Brain microvascular endothelial cell (primary cell): ENCODE results near the gene ARHGAP26.

Experiments
- DNase-seq: peaks from one replicate; pipeline ENCODE4 v3.0.0-alpha.2; 2020
- H3K27ac ChIP-seq: fragments of 250-450 bp; sonication (Bioruptor Pico); 2 replicates; pipeline ENCODE4 v1.5.1; 2020; ENCODE audit warnings: mild to moderate bottlenecking, moderate library complexity
- H3K27me3 ChIP-seq: fragments of 250-450 bp; sonication (Bioruptor Pico); replicated peaks from 2 replicates; pipeline ENCODE4 v1.5.1; 2020; ENCODE audit warnings: mild to moderate bottlenecking
- H3K36me3 ChIP-seq: fragments of 250-450 bp; sonication (Bioruptor Pico); replicated peaks from 2 replicates; pipeline ENCODE4 v1.5.1; 2020; ENCODE audit warnings: mild to moderate bottlenecking
- H3K4me3 ChIP-seq: 2 replicates; pipeline ENCODE4 v1.5.1; 2011; ENCODE audit warnings: low read depth, mild to moderate bottlenecking, control low read depth, low read length, moderate library complexity
- CTCF ChIP-seq: IDR thresholded peaks from 2 replicates; pipeline ENCODE4 v1.5.1; 2011; ENCODE audit warnings: low read depth, mild to moderate bottlenecking, moderate library complexity, low read length, control low read depth, inconsistent platforms; ENCODE audit errors: missing control alignments
- in situ Hi-C: cut with HindIII; loops from 2 replicates; pipeline ENCODE4 v1.10.0; 2017; ENCODE audit warnings: low sequenced_read_pairs, low pct_ligation_motif_present

Gene ARHGAP26

DNA sequence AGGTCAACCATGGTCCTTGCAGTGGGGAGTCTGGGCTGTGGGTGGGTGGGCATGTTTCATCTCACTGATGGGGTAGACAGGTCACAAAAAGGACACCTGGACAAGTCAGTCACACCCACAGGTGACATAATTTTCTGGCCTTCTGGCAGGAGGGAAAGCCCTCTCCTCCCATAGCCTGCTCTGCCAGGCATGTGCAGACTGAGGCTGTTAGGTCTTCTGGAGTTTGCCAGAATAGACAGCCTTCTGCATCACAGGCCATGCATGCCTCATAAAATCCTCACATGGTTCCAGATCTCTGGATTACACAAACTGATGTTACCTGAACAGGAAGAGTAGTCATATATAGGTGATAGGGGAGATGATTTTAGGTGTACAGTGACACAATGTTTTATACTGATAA, 49.1 kb downstream of the ARHGAP26 start:
- no peaks in the 10 kb centered on the region for H3K36me3 ChIP-seq
- no peak overlapping the region for H3K27ac ChIP-seq
- no peak for TF ChIP-seq CTCF
- no peak for DNase-seq
- H3K4me3 ChIP-seq = no peak overlapping the region
- no peaks in the 10 kb centered on the region for H3K27me3 ChIP-seq
- in situ Hi-C loops = no loop called here

GRCh38 chr5:142819825-142820224, 49.6 kb downstream of the ARHGAP26 start:
- Histone ChIP-seq H3K27ac (no peak overlapping the region), H3K4me3 (no peak overlapping the region), H3K27me3 (no peaks in the 10 kb centered on the region), H3K36me3 (no peaks in the 10 kb centered on the region)
- TF ChIP-seq CTCF = no peak
- in situ Hi-C loops = no loop called here
- DNase-seq = no peak

DNA sequence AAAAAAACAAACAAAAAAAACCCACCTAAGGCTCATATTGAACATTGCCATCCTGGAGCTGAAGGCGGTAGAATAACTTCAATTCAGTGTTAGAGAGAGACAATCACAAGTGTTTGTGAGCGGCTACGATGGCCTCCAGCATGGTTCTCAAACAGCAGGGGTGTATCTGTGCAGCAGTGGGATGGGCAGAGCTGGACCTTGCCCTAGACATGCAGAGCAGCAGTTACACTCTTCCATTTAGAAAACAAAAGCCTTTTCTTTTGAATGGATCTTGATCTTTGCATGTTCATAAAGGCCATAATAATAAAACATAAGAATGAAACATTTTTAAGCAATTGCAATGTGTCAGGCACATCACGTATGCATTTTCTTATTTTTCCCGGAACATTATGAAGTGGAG, 50.3 kb downstream of the ARHGAP26 start:
- Histone ChIP-seq H3K4me3 (no peak overlapping the region), H3K27me3 (no peaks in the 10 kb centered on the region), H3K27ac (no peak overlapping the region), H3K36me3 (no peaks in the 10 kb centered on the region)
- TF ChIP-seq CTCF = no peak
- no peak for DNase-seq
- in situ Hi-C loops = no loop called here

DNA sequence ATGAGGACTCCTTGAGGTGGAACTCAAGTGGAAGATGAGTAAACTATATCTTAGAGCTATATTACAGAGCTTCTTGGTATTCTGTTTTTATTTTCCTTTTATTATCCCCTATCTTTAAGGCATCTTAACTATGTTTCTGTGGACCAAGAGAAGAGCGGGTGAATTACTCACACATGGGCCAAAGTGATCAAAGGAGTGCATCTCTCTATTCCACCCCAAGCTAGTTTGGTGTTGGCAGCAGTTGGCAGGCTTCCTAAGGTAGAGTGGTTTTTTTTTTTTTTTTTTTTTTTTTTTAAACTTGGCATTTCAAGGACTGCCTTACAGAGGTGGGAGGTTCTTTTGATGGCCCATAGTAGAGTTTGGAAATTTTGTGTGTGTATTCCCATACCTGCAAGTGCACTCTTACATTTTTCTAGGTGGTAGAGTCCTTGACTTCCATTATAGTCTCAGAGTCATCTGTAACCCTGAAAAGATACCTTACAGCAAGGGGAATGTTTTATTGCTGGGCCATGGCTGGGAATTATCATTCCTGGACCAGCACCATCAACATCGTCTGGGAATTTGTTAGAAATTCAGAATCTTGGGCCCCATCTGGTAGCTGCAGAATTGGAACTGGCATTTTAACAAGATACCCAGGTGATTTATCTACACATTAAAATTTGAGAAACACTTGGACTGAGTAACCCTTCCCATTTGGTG, 51.0 kb downstream of the ARHGAP26 start:
- peak overlapping the region; percentile 51 for H3K27ac ChIP-seq
- no peak for TF ChIP-seq CTCF
- in situ Hi-C loops = no loop called here

GRCh38 chr5:142821733-142822487, 51.7 kb downstream of the ARHGAP26 start:
- no peak overlapping the region for H3K4me3 ChIP-seq
- in situ Hi-C loops = no loop called here
- peak; percentile 79 for DNase-seq
- no peaks in the 10 kb centered on the region for H3K36me3 ChIP-seq
- peak overlapping the region; percentile 51 for H3K27ac ChIP-seq
- TF ChIP-seq CTCF = no peak
- H3K27me3 ChIP-seq = no peaks in the 10 kb centered on the region

More for the DNA sequence above, 51.0 kb downstream of the ARHGAP26 start:
- Histone ChIP-seq H3K4me3 (no peak overlapping the region), H3K27me3 (no peaks in the 10 kb centered on the region), H3K36me3 (no peaks in the 10 kb centered on the region)
- no peak for DNase-seq
